ENCODE measurements around the gene CA11.

DNA sequence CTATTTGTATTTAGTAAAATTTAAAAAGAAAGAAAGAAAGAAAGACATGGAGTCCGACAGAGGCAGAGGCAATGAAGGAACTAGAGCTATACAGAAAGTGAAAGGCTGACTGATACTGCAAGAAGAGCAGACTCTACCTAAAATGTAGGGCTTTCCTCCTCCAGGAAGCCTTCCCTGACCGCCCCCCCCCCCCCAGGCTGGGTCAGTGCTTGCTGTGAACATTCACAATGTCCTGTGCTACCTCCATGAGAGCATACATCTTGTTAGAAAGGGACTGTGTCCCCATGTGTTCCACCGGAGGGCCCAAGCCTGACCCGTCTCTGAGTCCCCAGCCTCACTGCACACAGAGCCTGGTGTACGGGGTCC, 5.7 kb upstream of the CA11 start:
- TF ChIP-seq, protein P1, sequence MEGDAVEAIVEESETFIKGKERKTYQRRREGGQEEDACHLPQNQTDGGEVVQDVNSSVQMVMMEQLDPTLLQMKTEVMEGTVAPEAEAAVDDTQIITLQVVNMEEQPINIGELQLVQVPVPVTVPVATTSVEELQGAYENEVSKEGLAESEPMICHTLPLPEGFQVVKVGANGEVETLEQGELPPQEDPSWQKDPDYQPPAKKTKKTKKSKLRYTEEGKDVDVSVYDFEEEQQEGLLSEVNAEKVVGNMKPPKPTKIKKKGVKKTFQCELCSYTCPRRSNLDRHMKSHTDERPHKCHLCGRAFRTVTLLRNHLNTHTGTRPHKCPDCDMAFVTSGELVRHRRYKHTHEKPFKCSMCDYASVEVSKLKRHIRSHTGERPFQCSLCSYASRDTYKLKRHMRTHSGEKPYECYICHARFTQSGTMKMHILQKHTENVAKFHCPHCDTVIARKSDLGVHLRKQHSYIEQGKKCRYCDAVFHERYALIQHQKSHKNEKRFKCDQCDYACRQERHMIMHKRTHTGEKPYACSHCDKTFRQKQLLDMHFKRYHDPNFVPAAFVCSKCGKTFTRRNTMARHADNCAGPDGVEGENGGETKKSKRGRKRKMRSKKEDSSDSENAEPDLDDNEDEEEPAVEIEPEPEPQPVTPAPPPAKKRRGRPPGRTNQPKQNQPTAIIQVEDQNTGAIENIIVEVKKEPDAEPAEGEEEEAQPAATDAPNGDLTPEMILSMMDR (IDR thresholded peaks at IDR 0.05), result no peak
- no peak for TF ChIP-seq POLR2A (IDR thresholded peaks at IDR 0.05)

Data from lower leg skin (tissue), 3 donors.